ENCODE results near the gene PSD2.
"Not testable (repeated sequence)": the region's sequence is repeated elsewhere in the genome, so short reads cannot be mapped to it uniquely, and the experiment has no call there.

Gene PSD2

GRCh38 chr5:139792218-139792617 lies 3.4 kb upstream of the PSD2 start:
- DNase-seq, result no peak

DNA sequence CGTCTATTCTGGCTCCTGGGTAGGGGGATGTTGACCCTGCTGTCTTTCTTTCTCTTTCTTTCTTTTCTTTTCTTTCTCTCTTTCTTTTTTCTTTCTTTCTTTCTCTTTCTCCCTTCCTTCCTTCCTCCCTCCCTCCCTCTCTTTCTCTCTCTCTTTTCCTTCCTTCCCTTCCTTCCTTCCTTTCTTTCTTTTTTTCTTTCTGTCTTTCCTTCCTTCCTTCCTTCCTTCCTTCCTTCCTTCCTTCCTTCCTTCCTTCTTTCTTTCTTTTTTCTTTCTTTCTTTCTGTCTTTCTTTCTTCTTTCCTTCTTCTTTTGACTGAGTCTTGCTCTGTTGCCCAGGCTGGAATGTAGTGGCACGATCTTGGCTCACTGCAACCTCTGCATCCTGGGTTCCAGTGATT lies 3.0 kb upstream of the PSD2 start:
- DNase-seq, result not testable (repeated sequence)

DNA sequence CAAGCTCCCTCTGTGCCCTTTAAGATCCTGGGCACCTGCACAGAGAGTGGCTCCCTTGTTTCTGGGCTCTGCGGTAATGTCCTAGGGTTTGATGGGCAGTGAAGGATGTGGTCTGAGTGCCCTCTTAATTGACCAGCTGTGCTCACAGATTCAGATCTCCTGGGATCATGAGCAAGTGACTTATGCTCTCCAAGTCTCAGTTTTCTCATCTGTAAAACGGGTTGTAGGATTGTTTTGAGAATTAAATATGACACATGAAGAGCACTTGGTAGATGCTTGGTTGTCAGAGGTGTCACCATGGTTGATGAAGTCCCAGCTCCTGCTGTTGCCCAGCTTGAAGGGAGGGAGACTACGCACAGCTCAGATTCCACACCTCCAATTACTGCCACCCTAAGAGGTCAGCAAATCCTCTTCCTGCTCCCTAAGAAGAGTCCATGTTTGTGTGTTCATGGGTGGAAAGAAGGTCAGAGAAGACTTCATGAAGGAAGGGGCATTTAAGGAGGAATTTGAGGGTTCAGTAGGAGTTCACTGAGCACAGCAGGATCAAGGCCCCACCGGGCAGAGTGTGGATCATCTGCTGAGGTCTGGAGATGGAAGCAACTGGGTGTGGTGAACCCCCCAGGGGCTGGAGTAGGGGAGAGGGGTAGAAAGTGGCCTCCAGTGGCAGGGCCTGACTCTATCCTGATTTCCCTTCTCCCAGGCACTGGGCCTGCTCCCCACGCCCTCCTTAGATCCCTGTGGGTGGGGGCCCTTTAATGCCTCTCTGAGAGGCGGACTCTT lies 1.4 kb upstream of the PSD2 start:
- no peak for DNase-seq

DNA sequence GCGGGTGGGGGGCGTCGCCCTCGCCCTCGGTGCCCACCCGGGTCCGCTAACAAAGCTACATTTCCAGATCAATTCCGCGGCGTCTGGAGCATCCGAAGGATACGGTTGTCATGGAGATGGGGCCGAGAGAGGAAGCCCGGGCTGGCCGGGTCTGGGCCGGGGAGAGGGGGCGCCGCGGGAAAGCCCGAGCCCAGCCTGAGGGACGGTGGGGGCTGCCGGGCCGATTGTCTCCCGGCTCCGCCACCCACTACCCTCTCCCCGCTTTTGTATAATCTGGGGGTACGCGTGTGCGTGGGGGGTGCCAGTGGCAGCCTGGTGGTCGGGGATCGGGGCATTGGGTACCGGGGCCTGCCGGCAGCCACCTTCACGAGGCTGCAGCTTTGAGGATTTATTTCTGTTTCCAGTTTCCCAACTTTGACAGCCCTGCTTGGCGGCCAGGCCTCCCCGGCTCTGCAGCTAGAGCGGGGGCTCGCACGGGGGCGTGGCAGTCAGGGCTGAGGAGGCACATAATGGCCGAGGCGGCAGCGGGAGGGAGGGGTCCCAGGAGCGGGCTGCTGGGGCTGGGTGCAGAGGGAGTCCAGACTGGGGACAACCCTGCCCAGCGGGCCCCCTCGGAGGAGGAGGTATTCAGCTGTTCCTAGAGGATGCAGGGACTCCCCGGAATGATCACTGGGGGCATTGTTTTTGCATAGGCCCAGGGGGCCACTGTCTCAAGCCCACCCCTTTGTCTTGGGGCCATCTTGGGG lies 626 bp downstream of the PSD2 start:
- no peak for DNase-seq

DNA sequence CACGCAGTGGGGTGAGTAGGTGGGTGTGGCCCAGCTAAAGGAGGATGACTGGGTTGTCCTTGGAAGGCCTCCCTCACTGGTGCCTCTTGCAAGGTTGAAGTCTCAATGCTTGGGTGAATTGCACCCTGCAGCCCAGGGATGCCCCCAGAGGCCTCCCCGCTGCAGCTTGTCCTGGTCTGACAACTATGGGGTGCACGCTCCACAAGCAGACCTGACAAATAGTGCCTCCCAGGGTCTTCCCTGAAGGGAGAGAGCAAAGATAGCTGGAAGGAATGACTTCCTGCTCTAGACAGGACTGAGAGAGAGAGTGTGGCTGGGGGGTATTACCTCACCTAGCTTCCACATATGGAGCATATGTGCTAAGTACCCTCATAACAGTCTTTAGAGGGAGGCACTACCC lies 1.7 kb downstream of the PSD2 start:
- no peak for DNase-seq

- no peak for DNase-seq
Measured at GRCh38 chr5:139797856-139798510, 2.4 kb downstream of the PSD2 start.

GRCh38 chr5:139798883-139799282 lies 3.3 kb downstream of the PSD2 start:
- DNase-seq, result no peak

DNA sequence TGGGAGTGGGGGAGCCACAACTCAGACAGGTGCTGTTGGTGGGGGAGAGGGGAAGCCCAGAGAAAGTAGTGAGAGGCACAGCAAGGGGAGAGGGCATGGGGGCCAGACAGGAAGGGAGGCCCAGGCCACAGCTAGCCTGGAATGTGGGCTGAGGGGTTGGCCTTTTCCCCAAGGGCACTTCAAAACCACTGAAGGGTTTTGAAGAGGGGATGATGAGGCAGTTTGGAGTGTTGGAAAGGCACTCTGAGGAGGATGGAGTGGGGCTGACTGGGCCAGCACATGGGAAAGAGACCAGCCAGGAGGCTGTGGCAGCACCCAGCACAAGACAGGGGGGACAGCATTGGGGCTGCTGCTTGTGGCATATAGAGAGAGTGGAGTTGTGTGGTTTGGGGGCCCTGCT lies 3.8 kb downstream of the PSD2 start:
- no peak for DNase-seq

DNA sequence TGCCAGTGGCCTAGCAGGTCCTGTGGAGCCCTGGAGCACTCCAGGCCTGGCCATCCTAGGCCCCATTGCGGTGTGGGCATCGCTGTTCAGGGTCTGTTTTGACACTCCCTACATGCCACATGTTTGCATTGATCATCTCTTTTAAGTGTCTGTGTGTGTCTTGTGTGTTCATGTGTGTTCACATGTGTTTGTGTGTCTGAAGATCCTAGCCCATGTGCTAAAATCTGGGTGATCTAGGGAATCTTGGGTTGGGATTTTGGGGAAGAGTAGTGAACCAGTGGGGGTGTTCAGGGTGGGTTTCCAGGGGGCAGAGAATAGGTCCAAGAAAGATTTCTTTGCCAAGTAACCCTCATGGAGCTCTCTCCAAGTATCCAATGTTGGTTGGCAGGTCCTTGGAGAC lies 8.4 kb downstream of the PSD2 start:
- no peak for DNase-seq

DNA sequence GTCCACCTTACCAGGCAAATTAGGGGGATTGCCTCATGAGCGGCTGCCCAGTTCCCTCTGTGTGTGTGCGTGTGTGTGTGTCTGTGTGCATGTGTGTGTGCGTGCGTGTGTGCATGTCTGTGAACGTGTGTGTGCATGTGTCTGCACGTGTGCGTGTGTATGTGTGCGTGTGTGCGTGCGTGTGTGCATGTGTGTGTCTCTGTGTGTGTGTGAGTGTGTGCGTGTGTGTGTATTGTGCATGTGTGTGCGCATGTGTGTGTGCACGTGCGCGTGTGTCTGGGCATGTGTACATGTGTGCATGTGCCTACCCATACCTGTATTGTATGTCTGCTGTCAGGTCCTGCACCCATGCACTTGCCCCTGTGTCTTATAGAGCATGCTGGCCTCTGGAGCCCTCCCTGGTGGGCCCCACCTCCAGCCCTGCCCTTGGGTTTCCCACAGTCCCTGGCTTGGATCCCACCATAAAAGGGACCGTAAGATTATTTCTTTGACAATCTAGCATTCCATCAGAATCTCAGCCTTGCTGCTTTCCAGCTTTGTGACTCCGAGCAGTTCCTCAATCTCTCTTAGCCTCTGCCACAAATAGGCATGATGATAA lies 9.3 kb downstream of the PSD2 start:
- DNase-seq, result no peak

DNA sequence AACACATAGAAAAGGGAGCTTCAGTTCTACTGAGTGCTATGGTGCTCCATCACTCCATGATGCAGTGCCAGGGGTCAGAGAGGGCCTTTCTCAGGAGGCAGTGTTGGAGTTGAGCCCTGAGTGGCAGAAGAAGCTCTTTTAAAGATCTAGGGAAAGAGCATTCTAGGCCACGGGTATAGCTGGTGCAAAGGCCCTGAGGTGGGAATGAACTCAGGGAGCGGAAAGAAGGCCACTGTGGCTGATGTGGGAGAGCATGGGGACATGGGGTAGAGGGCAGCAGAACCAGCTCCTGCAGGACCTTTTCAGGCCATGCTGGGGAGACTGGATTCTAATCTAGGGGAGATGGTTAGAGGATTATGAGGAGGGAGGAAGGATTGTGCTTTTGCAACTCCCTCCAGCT lies 9.9 kb downstream of the PSD2 start:
- DNase-seq, result no peak

DNA sequence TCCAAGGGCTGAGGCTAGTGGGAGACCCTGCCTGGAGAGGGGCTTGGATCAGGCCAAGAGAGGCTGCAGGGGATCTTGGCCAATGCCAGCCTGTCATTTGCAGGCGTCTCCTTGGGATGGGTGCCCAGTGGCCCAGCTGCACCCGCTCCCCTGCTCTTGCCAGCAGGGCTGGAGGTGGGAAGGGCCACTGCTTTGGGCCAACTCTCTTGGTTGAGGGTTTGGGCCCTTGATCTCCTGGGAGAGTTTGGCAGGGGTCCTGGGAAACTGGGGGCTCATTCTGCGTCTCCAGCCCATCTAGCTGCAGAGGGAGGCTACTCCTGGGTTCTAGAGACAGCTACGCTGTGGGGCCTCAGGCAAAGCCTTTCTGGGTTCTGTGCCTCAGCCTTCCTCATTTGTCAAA lies 10.5 kb downstream of the PSD2 start:
- no peak for DNase-seq

DNA sequence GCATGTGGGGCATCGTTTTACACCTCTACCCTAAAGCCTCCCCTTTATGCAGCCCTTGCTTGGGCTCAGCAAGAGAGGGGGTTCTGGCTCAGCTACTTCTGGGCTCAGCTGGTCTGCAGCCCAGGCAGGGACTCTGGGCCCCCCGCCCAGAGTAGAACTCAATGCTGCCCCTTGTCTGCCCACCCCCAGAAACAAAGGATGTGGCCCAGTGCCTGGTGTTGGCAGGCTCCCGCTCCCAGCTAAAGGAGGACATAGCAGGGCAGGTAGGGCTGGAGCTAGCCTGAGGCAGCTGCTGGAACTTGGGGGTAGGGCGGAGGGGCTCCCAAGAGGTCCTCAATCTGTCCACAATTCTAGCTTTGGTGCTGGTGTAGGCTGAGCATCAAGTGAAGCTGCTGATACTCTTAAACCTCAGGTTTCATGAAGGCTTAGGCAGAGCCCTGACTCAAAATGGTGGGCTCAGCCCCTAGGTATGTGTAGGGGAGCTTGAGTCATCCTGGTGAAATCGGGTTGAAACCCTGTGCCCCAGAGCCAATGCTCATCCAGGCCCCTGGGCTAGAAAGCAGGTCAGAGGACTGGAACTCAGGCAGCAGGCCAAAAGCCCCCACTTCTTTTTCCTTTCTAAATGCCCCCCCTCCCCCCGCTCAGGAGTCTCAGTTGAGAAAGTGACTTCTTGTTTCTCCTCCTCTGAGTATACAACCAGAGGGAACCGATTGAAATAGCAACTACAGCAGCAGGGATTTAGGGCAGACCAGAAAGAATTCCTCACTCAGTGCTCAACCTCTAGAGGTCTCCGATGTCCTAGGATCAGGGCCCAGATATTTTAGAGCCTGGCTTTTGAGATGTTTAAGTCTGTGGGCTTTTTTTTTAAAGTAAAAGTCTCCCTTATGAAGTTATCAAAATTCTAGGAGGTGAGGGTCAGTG lies 11.4 kb downstream of the PSD2 start:
- DNase-seq, result no peak

DNA sequence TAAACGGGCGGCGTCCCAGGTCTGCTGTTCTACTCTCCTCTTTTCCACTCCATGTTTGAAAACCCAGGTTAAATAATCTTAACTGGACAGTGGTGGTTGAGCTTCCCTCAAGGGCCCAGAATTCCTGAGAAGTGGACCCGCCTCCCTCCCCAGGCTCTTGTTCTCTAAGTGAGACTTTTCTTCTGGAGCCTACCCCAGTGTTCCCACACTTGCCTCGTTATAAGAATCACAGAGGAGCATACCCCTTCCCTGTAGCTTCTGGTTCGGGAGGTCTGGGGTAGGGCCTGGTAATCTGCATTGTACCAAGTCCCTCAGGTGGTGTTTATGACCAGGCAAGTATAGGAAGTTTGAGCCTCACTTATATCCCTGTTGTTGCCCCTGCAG lies 12.0 kb downstream of the PSD2 start:
- no peak for DNase-seq

GRCh38 chr5:139808481-139809330 lies 13.1 kb downstream of the PSD2 start:
- DNase-seq, result peak in 1 of 5 donors; percentile 22

DNA sequence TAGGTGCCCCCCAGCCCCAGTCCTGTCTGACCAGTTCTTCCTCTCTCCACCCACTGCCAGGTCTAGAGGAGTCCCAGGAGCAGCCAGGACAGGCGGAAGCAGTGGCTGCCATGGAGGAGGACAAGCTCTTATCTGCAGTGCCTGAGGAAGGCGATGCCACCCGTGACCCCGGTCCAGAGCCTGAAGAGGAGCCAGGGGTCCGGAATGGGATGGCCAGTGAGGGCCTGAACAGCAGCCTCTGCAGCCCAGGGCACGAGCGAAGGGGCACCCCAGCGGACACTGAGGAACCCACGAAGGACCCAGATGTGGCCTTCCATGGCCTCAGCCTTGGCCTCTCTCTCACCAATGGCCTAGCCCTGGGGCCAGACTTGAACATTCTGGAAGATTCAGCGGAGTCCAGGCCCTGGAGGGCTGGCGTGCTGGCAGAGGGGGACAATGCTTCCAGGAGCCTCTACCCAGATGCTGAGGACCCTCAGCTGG lies 13.8 kb downstream of the PSD2 start:
- DNase-seq, result no peak

DNA sequence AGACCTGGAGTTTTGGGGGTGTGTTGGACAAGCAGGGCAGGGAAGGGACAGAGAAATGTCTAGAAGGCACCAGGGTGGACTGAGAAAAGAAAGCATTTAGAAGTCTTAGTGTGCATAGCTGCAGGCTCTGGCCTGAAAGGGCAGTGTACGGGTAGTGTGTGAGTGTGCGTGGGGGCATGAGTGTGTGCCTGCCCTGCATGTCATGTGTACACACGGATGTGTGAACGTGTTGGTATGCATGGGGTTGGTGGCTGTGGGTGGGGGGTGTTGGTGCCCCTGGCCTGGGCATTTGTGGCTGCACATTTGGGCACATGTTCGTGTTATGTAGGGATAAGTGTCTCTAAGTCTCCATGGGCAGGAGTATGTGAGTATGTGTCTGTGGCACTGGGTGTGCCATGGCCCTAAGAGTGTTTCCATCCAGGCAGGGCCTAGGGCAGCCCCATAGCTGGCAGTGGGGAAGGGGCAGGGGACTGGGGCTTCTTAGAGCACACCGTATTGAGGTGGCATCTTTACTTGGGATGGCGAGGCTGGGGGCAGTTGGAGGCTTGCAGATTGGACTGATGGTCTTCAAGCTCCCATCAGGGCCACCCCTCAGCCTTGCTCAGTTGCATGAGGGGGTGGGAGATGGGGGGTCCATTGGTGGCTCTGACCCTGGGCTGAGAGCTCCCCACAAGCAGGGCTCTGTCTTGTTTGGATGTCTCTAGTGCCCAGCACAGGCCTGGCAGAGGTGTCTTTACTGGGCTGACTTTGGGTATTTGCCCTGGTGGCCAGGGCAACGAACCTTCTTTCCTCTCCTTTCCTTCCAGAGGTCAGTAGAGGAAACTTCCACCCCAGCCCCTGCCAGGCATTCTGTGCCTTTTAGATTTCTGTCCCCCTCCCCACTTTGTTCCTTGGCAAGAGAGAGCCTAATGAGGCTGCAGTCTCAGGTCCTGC lies 15.0 kb downstream of the PSD2 start:
- DNase-seq, result no peak

DNA sequence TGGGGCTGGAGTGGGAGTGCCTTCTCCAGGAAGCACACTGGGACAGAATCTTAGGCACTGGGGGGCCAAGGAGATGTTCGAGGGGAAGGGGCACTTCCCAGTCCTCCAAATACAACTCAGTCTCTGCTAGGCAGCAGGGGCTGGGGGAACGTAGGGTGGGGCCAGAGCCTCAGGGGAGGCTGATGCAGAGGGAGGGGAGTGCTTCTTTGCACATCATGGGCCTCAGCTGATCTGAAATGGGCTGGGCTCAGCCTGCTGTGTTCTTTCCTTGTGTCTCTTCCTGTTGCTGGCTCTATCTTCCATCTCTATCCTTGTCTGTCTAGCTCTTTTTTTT lies 15.6 kb downstream of the PSD2 start:
- no peak for DNase-seq

GRCh38 chr5:139812323-139812722 lies 16.7 kb downstream of the PSD2 start:
- DNase-seq, result no peak
